ENCODE measurements around the gene USP33.
"Not testable (repeated sequence)": the region's sequence is repeated elsewhere in the genome, so short reads cannot be mapped to it uniquely, and the experiment has no call there.

USP33 gene

GRCh38 chr1:77759071-77760028 is at the start of gene USP33:
TSS of gene USP33 (minus strand) at chr1:77759852. CDS start at chr1:77741697, 18,155 bp downstream.
- DNase-seq, result peak in 57 of 58 donors; percentile 21 to 91 (median 80)

- DNase-seq, result no peak
These were observed 43.7 kb upstream of the USP33 start for GRCh38 chr1:77803371-77803770.

- no peak for DNase-seq
These were observed 42.4 kb upstream of the USP33 start for GRCh38 chr1:77802026-77802425.

GRCh38 chr1:77797991-77798390 is 38.3 kb upstream of the USP33 start:
- no peak for DNase-seq

- peak in 36 of 58 donors; percentile 1 to 77 (median 29) for DNase-seq
These were observed 37.2 kb upstream of the USP33 start for GRCh38 chr1:77796695-77797405.

- no peak for DNase-seq
These were observed 34.9 kb upstream of the USP33 start for GRCh38 chr1:77794550-77794949.

GRCh38 chr1:77786093-77786741 is 26.6 kb upstream of the USP33 start:
- not testable (repeated sequence) for DNase-seq

- no peak for DNase-seq
These were observed 23.5 kb upstream of the USP33 start for GRCh38 chr1:77783141-77783540.

GRCh38 chr1:77781683-77782082 is 22.0 kb upstream of the USP33 start:
- no peak for DNase-seq

GRCh38 chr1:77779529-77780281 is 20.1 kb upstream of the USP33 start, which contains the start of gene MIGA1:
TSS of gene MIGA1 (plus strand) at chr1:77779649. CDS start at chr1:77783253, 3,604 bp downstream.
- peak; percentile 25 to 97 (median 86) for DNase-seq

GRCh38 chr1:77776007-77776700 is 16.5 kb upstream of the USP33 start:
- no peak for DNase-seq

GRCh38 chr1:77768006-77768405 is 8.4 kb upstream of the USP33 start:
- DNase-seq, result no peak

GRCh38 chr1:77762072-77762476 is 2.4 kb upstream of the USP33 start:
- no peak for DNase-seq

GRCh38 chr1:77757603-77758002 is 2.0 kb downstream of the USP33 start:
- DNase-seq, result no peak

- DNase-seq, result no peak
These were observed 2.5 kb downstream of the USP33 start for GRCh38 chr1:77757066-77757584.

- DNase-seq, result no peak
These were observed 3.4 kb downstream of the USP33 start for GRCh38 chr1:77756052-77756754.

GRCh38 chr1:77749489-77749888 is 10.2 kb downstream of the USP33 start:
- DNase-seq, result not testable (repeated sequence)

- DNase-seq, result no peak
These were observed 15.1 kb downstream of the USP33 start for GRCh38 chr1:77744576-77744975.

GRCh38 chr1:77742011-77742555 is 17.6 kb downstream of the USP33 start:
- no peak for DNase-seq

All from anterior cingulate cortex (tissue), 58 donors.